Measurements from ENCODE around the gene PRKAB2.
"Not testable (repeated sequence)": the region's sequence is repeated elsewhere in the genome, so short reads cannot be mapped to it uniquely, and the experiment has no call there.

Gene PRKAB2

GRCh38 chr1:147162093-147162492 is 10.2 kb downstream of the PRKAB2 start:
- no peak for TF ChIP-seq EZH2 (IDR thresholded peaks at IDR 0.05; ENCODE audit: borderline replicate concordance, low read depth, low read length, severe bottlenecking)
- no peak for TF ChIP-seq CTCF (IDR thresholded peaks at IDR 0.05; ENCODE audit: borderline replicate concordance, extremely low read depth, low read length, poor library complexity, severe bottlenecking)
- Histone ChIP-seq H3K4me2 (ENCODE audit: insufficient read depth, low read length) (no peak overlapping the region), H3K79me2 (ENCODE audit: insufficient read depth, low read length) (peaks cover 4% of the 10 kb centered on the region; the same call in 1 of the 2 replicates), H2AFZ (ENCODE audit: low read depth, low read length) (no peak overlapping the region), H3K4me1 (ENCODE audit: insufficient read depth, low read length) (no peaks in the 10 kb centered on the region), H4K20me1 (ENCODE audit: insufficient read depth, low read length) (no peaks in the 10 kb centered on the region), H3K9me3 (ENCODE audit: insufficient read depth, low read length, severe bottlenecking) (no peaks in the 10 kb centered on the region), H3K27me3 (ENCODE audit: insufficient read depth, low read length, poor library complexity) (no peaks in the 10 kb centered on the region), H3K9ac (ENCODE audit: low read depth, low read length) (no peak overlapping the region), H3K27ac (ENCODE audit: low read length) (no peak overlapping the region), H3K4me3 (ENCODE audit: low read depth in 1 of 2, low read length in 2 of 2) (no peak overlapping the region), H3K36me3 (ENCODE audit: insufficient read depth, low read length) (peaks cover 67% of the 10 kb centered on the region)
- no peak for ATAC-seq (ENCODE audit: insufficient read depth, low read depth)
- DNase-seq: no peak

- H3K27me3 ChIP-seq (ENCODE audit: insufficient read depth, low read length, poor library complexity); H3K9ac ChIP-seq (ENCODE audit: low read depth, low read length); H3K27ac ChIP-seq (ENCODE audit: low read length); DNase-seq; H3K4me1 ChIP-seq (ENCODE audit: insufficient read depth, low read length); H3K79me2 ChIP-seq (ENCODE audit: insufficient read depth, low read length); H3K9me3 ChIP-seq (ENCODE audit: insufficient read depth, low read length, severe bottlenecking); H3K4me3 ChIP-seq (ENCODE audit: low read depth in 1 of 2, low read length in 2 of 2); H4K20me1 ChIP-seq (ENCODE audit: insufficient read depth, low read length); ATAC-seq (ENCODE audit: insufficient read depth, low read depth); H2AFZ ChIP-seq (ENCODE audit: low read depth, low read length); H3K4me2 ChIP-seq (ENCODE audit: insufficient read depth, low read length): not testable (repeated sequence)
- peaks cover 62% of the 10 kb centered on the region for H3K36me3 ChIP-seq (ENCODE audit: insufficient read depth, low read length)
These were observed 15.2 kb downstream of the PRKAB2 start for GRCh38 chr1:147157116-147157515.

GRCh38 chr1:147156642-147157041 is 15.6 kb downstream of the PRKAB2 start:
- DNase-seq: no peak
- Histone ChIP-seq H3K9ac (ENCODE audit: low read depth, low read length) (no peak overlapping the region), H3K79me2 (ENCODE audit: insufficient read depth, low read length) (no peaks in the 10 kb centered on the region), H3K36me3 (ENCODE audit: insufficient read depth, low read length) (peaks cover 57% of the 10 kb centered on the region), H2AFZ (ENCODE audit: low read depth, low read length) (no peak overlapping the region), H3K27ac (ENCODE audit: low read length) (no peak overlapping the region), H3K27me3 (ENCODE audit: insufficient read depth, low read length, poor library complexity) (no peaks in the 10 kb centered on the region), H3K4me3 (ENCODE audit: low read depth in 1 of 2, low read length in 2 of 2) (no peak overlapping the region), H3K4me1 (ENCODE audit: insufficient read depth, low read length) (no peaks in the 10 kb centered on the region), H4K20me1 (ENCODE audit: insufficient read depth, low read length) (no peaks in the 10 kb centered on the region), H3K4me2 (ENCODE audit: insufficient read depth, low read length) (no peak overlapping the region), H3K9me3 (ENCODE audit: insufficient read depth, low read length, severe bottlenecking) (no peaks in the 10 kb centered on the region)
- no peak for TF ChIP-seq EZH2 (IDR thresholded peaks at IDR 0.05; ENCODE audit: borderline replicate concordance, low read depth, low read length, severe bottlenecking)
- peak; percentile 29 for TF ChIP-seq CTCF (IDR thresholded peaks at IDR 0.05; ENCODE audit: borderline replicate concordance, extremely low read depth, low read length, poor library complexity, severe bottlenecking)
- ATAC-seq (ENCODE audit: insufficient read depth, low read depth): peak; percentile 22; the same call in 1 of the 3 replicates

GRCh38 chr1:147152772-147153171 is 19.5 kb downstream of the PRKAB2 start:
- Histone ChIP-seq H3K4me2 (ENCODE audit: insufficient read depth, low read length) (no peak overlapping the region), H4K20me1 (ENCODE audit: insufficient read depth, low read length) (no peaks in the 10 kb centered on the region), H3K9ac (ENCODE audit: low read depth, low read length) (no peak overlapping the region), H3K27ac (ENCODE audit: low read length) (no peak overlapping the region), H3K9me3 (ENCODE audit: insufficient read depth, low read length, severe bottlenecking) (no peaks in the 10 kb centered on the region), H3K4me3 (ENCODE audit: low read depth in 1 of 2, low read length in 2 of 2) (no peak overlapping the region), H3K36me3 (ENCODE audit: insufficient read depth, low read length) (peaks cover 19% of the 10 kb centered on the region), H3K4me1 (ENCODE audit: insufficient read depth, low read length) (no peaks in the 10 kb centered on the region), H3K27me3 (ENCODE audit: insufficient read depth, low read length, poor library complexity) (no peaks in the 10 kb centered on the region), H3K79me2 (ENCODE audit: insufficient read depth, low read length) (no peaks in the 10 kb centered on the region), H2AFZ (ENCODE audit: low read depth, low read length) (no peak overlapping the region)
- TF ChIP-seq CTCF (IDR thresholded peaks at IDR 0.05; ENCODE audit: borderline replicate concordance, extremely low read depth, low read length, poor library complexity, severe bottlenecking): no peak
- TF ChIP-seq EZH2 (IDR thresholded peaks at IDR 0.05; ENCODE audit: borderline replicate concordance, low read depth, low read length, severe bottlenecking): no peak
- no peak for DNase-seq
- no peak for ATAC-seq (ENCODE audit: insufficient read depth, low read depth)
